HFF-Myc (cell line): ENCODE results near the gene GFER.

ENCODE experiments used
- DNase-seq: peaks from one replicate; pipeline ENCODE4 v3.0.0-alpha.2; 2011; ENCODE audit warnings: low read depth; ENCODE audit errors: extremely low read depth
- H3K4me3 ChIP-seq: replicated peaks from 2 replicates; pipeline ENCODE4 v1.5.1; 2011; ENCODE audit warnings: low read depth, mild to moderate bottlenecking, control low read depth, low read length
- CTCF ChIP-seq: IDR thresholded peaks from 2 replicates; pipeline ENCODE4 v1.5.1; 2012; ENCODE audit warnings: mild to moderate bottlenecking, low read depth, low read length, control low read depth; ENCODE audit errors: missing control alignments

The GFER gene

GRCh38 chr16:2026461-2027023, 42.5 kb downstream of the GFER start, which contains the start of gene NHERF2:
TSS of gene NHERF2 (plus strand) at chr16:2026902. CDS start at chr16:2027006, 104 bp downstream.
- DNase-seq: no peak
- TF ChIP-seq CTCF: no peak
- H3K4me3 ChIP-seq: peak within 1 kb of the TSS; percentile 64

- no peak for DNase-seq
- H3K4me3 ChIP-seq: peak overlapping the region; percentile 64
- TF ChIP-seq CTCF: peak; percentile 6
These were observed 43.3 kb downstream of the GFER start for GRCh38 chr16:2027024-2028010.

GRCh38 chr16:2028146-2028545, 44.2 kb downstream of the GFER start:
- DNase-seq: no peak
- peak overlapping the region; percentile 64 for H3K4me3 ChIP-seq
- TF ChIP-seq CTCF: no peak

- no peak overlapping the region for H3K4me3 ChIP-seq
- DNase-seq: no peak
- TF ChIP-seq CTCF: no peak
These were observed 44.7 kb downstream of the GFER start for GRCh38 chr16:2028620-2029220.

GRCh38 chr16:2029350-2029749, 45.4 kb downstream of the GFER start:
- no peak overlapping the region for H3K4me3 ChIP-seq
- TF ChIP-seq CTCF: no peak
- no peak for DNase-seq

GRCh38 chr16:2030036-2030435, 46.0 kb downstream of the GFER start:
- TF ChIP-seq CTCF: no peak
- no peak for DNase-seq
- H3K4me3 ChIP-seq: no peak overlapping the region
